HepG2 (cell line): Measurements from ENCODE around the gene FRK. TPM values are rescaled to one million over a fixed set of nuclear protein-coding genes. Genes with fewer than 3 reads are reported as not detected.
A peak's percentile ranks its signal among the peaks of the same experiment; 100 is the strongest.

ENCODE experiments used
- DRAP1 ChIP-seq: IDR thresholded peaks from 2 replicates; pipeline ENCODE4 v1.6.1; 2016; ENCODE audit warnings: missing genetic modification reagents, missing compliant biosample characterization
- HNF4A ChIP-seq: sonication (generic); formaldehyde crosslinking; IDR thresholded peaks from 2 replicates; pipeline ENCODE4 v1.4.0; 2020; ENCODE audit warnings: missing genetic modification reagents
- PRDM4 ChIP-seq: sonication (generic); formaldehyde crosslinking; IDR thresholded peaks from 2 replicates; pipeline ENCODE4 v1.9.0; 2021; ENCODE audit warnings: missing genetic modification reagents, borderline replicate concordance
- SNAPC2 ChIP-seq: sonication (generic); formaldehyde crosslinking; IDR thresholded peaks from 2 replicates; pipeline ENCODE4 v1.8.1; 2022; ENCODE audit warnings: mild to moderate bottlenecking, missing genetic modification reagents
- TSC22D2 ChIP-seq: sonication (generic); formaldehyde crosslinking; IDR thresholded peaks from 2 replicates; pipeline ENCODE4 v1.5.1; 2020; ENCODE audit warnings: missing genetic modification reagents, mild to moderate bottlenecking, borderline replicate concordance
- ZNF280D ChIP-seq: sonication (generic); formaldehyde crosslinking; IDR thresholded peaks from 2 replicates; pipeline ENCODE4 v1.5.1; 2020; ENCODE audit warnings: mild to moderate bottlenecking, missing genetic modification reagents
- ZNF589 ChIP-seq: sonication (generic); formaldehyde crosslinking; conservative IDR thresholded peaks from 2 replicates; pipeline ENCODE4 v1.8.0; 2022; ENCODE audit warnings: mild to moderate bottlenecking, moderate library complexity, missing genetic modification reagents
- polyA plus RNA-seq, 8 experiments: library from polyadenylated mRNA; depleted of rRNA in 3 of 8; stranded (reverse) in 7 of 8; unstranded in 1 of 8; fragments of >200 nt; fragmentation: Illumina TruSeq in 4 of 8; extraction: Trizol in 4 of 8; gene quantifications; 2 replicates each; pipeline versions ENCODE4 v1.2.1 to v1.2.3, GENCODE V29; 2011 to 2016; ENCODE audit warnings: low read depth in 4 of 8, missing spikeins in 1 of 8, mixed read lengths in 1 of 8; ENCODE audit not compliant: insufficient read depth in 1 of 8
- total RNA-seq, 5 experiments: library from RNA; depleted of rRNA; stranded (reverse); fragments of >200 nt; fragmentation: Illumina TruSeq; extraction: Trizol; gene quantifications; 2 replicates each; pipeline ENCODE4 v1.2.3, GENCODE V29; 2016; ENCODE audit warnings: low read depth in 1 of 5

The FRK gene
- total and polyA plus RNA-seq, 2 of the 13 experiments (the other 11 are each of a cell fraction or from before 2014, with no cell fraction given) = 1.3 to 2.9 TPM

DNA sequence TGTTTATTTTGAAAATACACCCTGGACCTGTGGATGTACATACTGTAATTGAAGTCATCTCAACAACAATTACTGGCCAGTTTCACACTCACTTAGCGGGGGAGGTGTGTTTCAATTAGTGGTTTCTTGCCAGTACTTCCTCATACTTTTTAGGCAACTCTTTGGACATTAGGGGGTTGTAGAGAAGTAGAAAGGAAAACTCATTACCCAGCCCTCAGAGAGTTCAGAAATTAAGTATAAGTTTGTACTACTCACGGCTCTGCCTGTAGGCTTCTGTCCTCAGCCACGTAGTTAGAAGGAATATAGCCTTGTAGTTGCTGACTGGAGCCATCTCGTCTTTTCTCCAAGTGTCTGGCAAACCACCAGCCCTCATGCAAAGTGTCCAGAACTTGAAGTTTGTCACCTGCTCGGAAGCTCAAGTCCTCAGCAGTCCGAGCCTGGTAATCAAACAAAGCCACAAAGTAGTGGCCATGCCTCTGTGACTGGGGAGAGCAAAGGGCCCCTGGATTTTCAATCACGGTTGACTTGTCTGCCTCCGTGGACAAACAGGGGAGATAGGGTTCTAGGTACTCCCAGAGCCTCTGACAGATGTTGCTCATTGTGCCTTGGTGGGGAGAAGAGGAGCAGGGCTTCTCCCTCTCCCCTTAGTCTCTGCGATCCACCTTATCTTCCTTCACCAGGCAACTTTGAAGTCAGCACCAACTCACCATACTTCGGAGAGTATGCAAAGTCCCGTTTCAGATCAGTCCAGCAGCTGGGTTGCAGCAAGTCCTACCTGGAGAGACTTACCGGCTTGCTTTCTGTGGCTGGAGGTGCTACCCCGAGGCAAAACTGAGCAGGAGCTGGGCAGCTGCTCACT lies 749 bp downstream of the FRK start (continued):
- TF ChIP-seq DRAP1 (CRISPR knock-in tag) = no peak
- no peak for TF ChIP-seq ZNF280D (CRISPR knock-in tag)
- TF ChIP-seq ZNF589 (CRISPR knock-in tag) = no peak
- no peak for TF ChIP-seq PRDM4 (CRISPR knock-in tag)
- no peak for TF ChIP-seq TSC22D2
- peak; percentile 12; the same call in 1 of the 2 replicates for TF ChIP-seq HNF4A
- no peak for TF ChIP-seq SNAPC2
- TF ChIP-seq, all 625 proteins: peak for 82
